GM12878 (cell line): Measurements from ENCODE around the gene PTPRN2. TPM values are rescaled to one million over a fixed set of nuclear protein-coding genes. Genes with fewer than 3 reads are reported as not detected.

Experiments used
- ATAC-seq: fragments of 200-7000 bp; cut with Tn5 transposase; 3 replicates; pipeline ENCODE4 v1.9.1; 2020; ENCODE audit warnings: mild to moderate bottlenecking, moderate library complexity
- BruUV-seq: library from RNA; stranded (reverse); fragments of 400-500 nt; replicated peaks from 2 replicates; lab custom pipeline; 2021; lab: Mats Ljungman, UMichigan
- CTCF ChIA-PET: fragments of 300-600 bp; sonication (Branson Sonifier 250); formaldehyde crosslinking; extraction: SDS; loops from one replicate; lab custom pipeline; 2021; ENCODE audit warnings: inconsistent platforms; lab: Yijun Ruan, JAX
- POLR2A ChIA-PET: fragments of 350-600 bp; formaldehyde crosslinking; extraction: SDS; loops from one replicate; lab custom pipeline; 2021; ENCODE audit warnings: inconsistent platforms; lab: Charles Lee
- RAD21 ChIA-PET: fragments of 300-600 bp; sonication (Branson Sonifier 250); formaldehyde crosslinking; loops from one replicate; lab custom pipeline; 2023; ENCODE audit warnings: antibody characterized with exemption; ENCODE audit not compliant: unreplicated experiment; lab: Charles Lee
- SMC1A ChIA-PET: fragments of 300-600 bp; sonication (Branson Sonifier 250); formaldehyde crosslinking; loops from one replicate; lab custom pipeline; 2023; ENCODE audit not compliant: unreplicated experiment, uncharacterized antibody; lab: Charles Lee
- DNase-seq: peaks from one replicate; pipeline ENCODE4 v3.0.0-alpha.2; 2011; ENCODE audit warnings: low read depth, low spot score
- FAIRE-seq: peaks from 3 replicates; lab custom pipeline; 2011; peaks lifted over from hg19 to GRCh38; lab: Jason Lieb, UNC
- H2AFZ ChIP-seq: 2 replicates; pipeline ENCODE4 v1.6.0; 2011; ENCODE audit warnings: low read depth, low read length, control low read depth; ENCODE audit not compliant: control insufficient read depth
- H3K27ac ChIP-seq: 2 replicates; pipeline ENCODE4 v1.5.1; 2011; ENCODE audit warnings: control low read depth; ENCODE audit not compliant: control insufficient read depth, insufficient read depth
- H3K27me3 ChIP-seq, 2 experiments: replicated peaks in 1 of 2; 2 replicates each; pipeline versions ENCODE4 v1.6.0 to v1.6.1; 2011; ENCODE audit warnings: low read length in 1 of 2; ENCODE audit not compliant: control insufficient read depth in 2 of 2, insufficient read depth in 2 of 2
- H3K36me3 ChIP-seq, 2 experiments: 2 replicates each; pipeline ENCODE4 v1.5.1; 2011; ENCODE audit warnings: low read length in 1 of 2; ENCODE audit not compliant: control insufficient read depth in 2 of 2, insufficient read depth in 2 of 2
- H3K4me1 ChIP-seq: 2 replicates; pipeline ENCODE4 v1.6.1; 2011; ENCODE audit warnings: mild to moderate bottlenecking, low read length, moderate library complexity, mixed read lengths; ENCODE audit not compliant: control insufficient read depth, insufficient read depth
- H3K4me2 ChIP-seq: 2 replicates; pipeline ENCODE4 v1.6.0; 2011; ENCODE audit warnings: control low read depth; ENCODE audit not compliant: control insufficient read depth, insufficient read depth
- H3K4me3 ChIP-seq: fragments of 200-600 bp; sonication (generic); 2 replicates; pipeline ENCODE4 v1.5.1; 2016
- H3K79me2 ChIP-seq: 2 replicates; pipeline ENCODE4 v1.6.0; 2011; ENCODE audit warnings: low read length; ENCODE audit not compliant: control insufficient read depth, insufficient read depth
- H3K9ac ChIP-seq: 2 replicates; pipeline ENCODE4 v1.8.0; 2011; ENCODE audit warnings: low read length, control low read depth, mixed read lengths; ENCODE audit not compliant: control insufficient read depth, insufficient read depth
- H3K9me3 ChIP-seq: replicated peaks from 3 replicates; pipeline ENCODE4 v1.5.1; 2011; ENCODE audit warnings: mild to moderate bottlenecking, low read length; ENCODE audit not compliant: control insufficient read depth, insufficient read depth
- H4K20me1 ChIP-seq: 2 replicates; pipeline ENCODE4 v1.6.0; 2011; ENCODE audit not compliant: control insufficient read depth, insufficient read depth
- CBX3 ChIP-seq: fragments of 200-600 bp; sonication (generic); IDR thresholded peaks from 2 replicates; pipeline ENCODE4 v1.6.1; 2016; ENCODE audit warnings: low read depth, borderline replicate concordance
- FOXK2 ChIP-seq: fragments of 450-650 bp; IDR thresholded peaks from 2 replicates; pipeline ENCODE4 v1.6.1; 2017; ENCODE audit warnings: mild to moderate bottlenecking, moderate library complexity
- GATAD2B ChIP-seq: fragments of 450-650 bp; conservative IDR thresholded peaks from 2 replicates; pipeline ENCODE4 v1.6.1; 2017; ENCODE audit warnings: low read depth, mild to moderate bottlenecking, moderate library complexity
- HDAC2 ChIP-seq: fragments of 200-600 bp; sonication (generic); IDR thresholded peaks from 2 replicates; pipeline ENCODE4 v1.6.1; 2017
- JUNB ChIP-seq: IDR thresholded peaks from 2 replicates; pipeline ENCODE4 v1.6.1; 2016; ENCODE audit warnings: antibody characterized with exemption, mild to moderate bottlenecking
- RAD51 ChIP-seq: fragments of 450-650 bp; IDR thresholded peaks from 2 replicates; pipeline ENCODE4 v1.6.1; 2016; ENCODE audit warnings: moderate library complexity, mild to moderate bottlenecking, inconsistent platforms
- RFX5 ChIP-seq: IDR thresholded peaks from 2 replicates; pipeline ENCODE4 v1.6.1; 2011; ENCODE audit warnings: low read depth, low read length, improper control_type of control experiment
- SREBF1 ChIP-seq: IDR thresholded peaks from 2 replicates; pipeline ENCODE4 v1.6.1; 2012; ENCODE audit warnings: mild to moderate bottlenecking, low read length
- SUZ12 ChIP-seq: fragments of 200-600 bp; sonication (generic); IDR thresholded peaks from one replicate; pipeline ENCODE4 v1.6.1; 2018; ENCODE audit warnings: antibody characterized with exemption, mild to moderate bottlenecking; ENCODE audit not compliant: unreplicated experiment
- YY1 ChIP-seq: IDR thresholded peaks from 2 replicates; pipeline ENCODE4 v1.6.1; 2011; ENCODE audit warnings: low read depth, mild to moderate bottlenecking, low read length
- WGBS: methylation state at CpG from one replicate; pipeline ENCODE4 v1.1.6; 2016; ENCODE audit warnings: low lambda C conversion rate; ENCODE audit not compliant: insufficient replicate concordance, insufficient coverage; ENCODE audit errors: missing lambda C conversion rate; 5-methylcytosine and 5-hydroxymethylcytosine counted together
- in situ Hi-C: fragments of 300-500 bp; cut with MboI; formaldehyde crosslinking; loops from 9 replicates; pipeline ENCODE4 v1.14.3; 2018; ENCODE audit warnings: mixed read lengths
- intact Hi-C: fragments of 100-400 bp; cut with micrococcal nuclease; formaldehyde crosslinking; loops from one replicate; pipeline ENCODE4 v1.14.2; 2022; ENCODE audit not compliant: unreplicated experiment
- polyA plus RNA-seq, 11 experiments: library from polyadenylated mRNA; depleted of rRNA in 4 of 11; unstranded in 6 of 11; stranded (reverse) in 5 of 11; fragments of >200 nt; fragmentation: Nextera tagmentation in 4 of 11; fragmentation: Illumina TruSeq in 1 of 11; extraction: Ambion mirVana in 4 of 11; extraction: Trizol in 1 of 11; gene quantifications; 1 replicate in 1 of 11; 2 replicates in 10 of 11; pipeline versions ENCODE4 v1.2.1 to v1.2.3, GENCODE V29; 2011 to 2016; ENCODE audit warnings: inconsistent platforms in 2 of 11, missing spikeins in 2 of 11, low read depth in 1 of 11
- total RNA-seq, 4 experiments: library from RNA; depleted of rRNA in 3 of 4; stranded (reverse); fragments of >200 nt in 3 of 4; fragmentation: Illumina TruSeq in 1 of 4; extraction: Trizol in 1 of 4; gene quantifications; 2 replicates each; pipeline versions ENCODE4 v1.2.1 to v1.2.3, GENCODE V29; 2013 to 2021
- TF ChIP-seq, protein P1 (sequence below): fragments of 150-350 bp; IDR thresholded peaks from 2 replicates; pipeline ENCODE4 v1.6.1; 2014; ENCODE audit warnings: mild to moderate bottlenecking, low read depth, low read length
- TF ChIP-seq, protein P2 (sequence below): IDR thresholded peaks from 2 replicates; pipeline ENCODE4 v1.6.1; 2011; ENCODE audit warnings: low read depth, mild to moderate bottlenecking, low read length, moderate library complexity, borderline replicate concordance; ENCODE audit errors: extremely low read depth

The PTPRN2 gene
- total and polyA plus RNA-seq, 10 of the 15 experiments (the other 5 are each of a cell fraction or from before 2014, with no cell fraction given), result 5.4 TPM; not detected in 9

DNA sequence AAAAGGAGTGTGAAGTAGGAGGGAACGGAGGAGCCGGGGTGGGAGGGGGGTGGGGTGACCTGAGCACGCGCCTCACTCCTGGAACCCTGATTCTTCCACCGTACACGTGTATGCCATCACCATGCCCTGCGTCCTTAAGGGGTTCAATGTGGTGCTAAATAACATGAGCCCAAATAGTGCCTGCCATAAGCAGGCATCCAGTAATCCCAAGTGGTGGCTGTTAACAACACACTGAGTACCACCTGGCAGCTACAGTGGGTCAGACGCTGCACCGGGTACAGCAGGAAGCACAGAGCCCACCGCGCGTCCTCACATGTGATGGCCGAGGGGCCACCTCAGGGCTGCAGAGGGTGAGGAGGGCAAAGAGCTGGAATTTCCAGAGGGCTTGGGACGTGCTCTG is 81.9 kb downstream of the PTPRN2 start:
- intact Hi-C loops, result no loop called here
- no peak overlapping the region for H3K27ac ChIP-seq
- BruUV-seq, result no TSS peak
- H3K36me3 ChIP-seq, result no peaks in the 10 kb centered on the region
- no peak overlapping the region for H3K9ac ChIP-seq
- no peaks in the 10 kb centered on the region for H3K4me1 ChIP-seq
- ChIA-PET CTCF (no interaction called here), POLR2A (no interaction called here), SMC1A (no interaction called here), RAD21 (no interaction called here)
- no peak overlapping the region for H2AFZ ChIP-seq
- TF ChIP-seq, protein P1, sequence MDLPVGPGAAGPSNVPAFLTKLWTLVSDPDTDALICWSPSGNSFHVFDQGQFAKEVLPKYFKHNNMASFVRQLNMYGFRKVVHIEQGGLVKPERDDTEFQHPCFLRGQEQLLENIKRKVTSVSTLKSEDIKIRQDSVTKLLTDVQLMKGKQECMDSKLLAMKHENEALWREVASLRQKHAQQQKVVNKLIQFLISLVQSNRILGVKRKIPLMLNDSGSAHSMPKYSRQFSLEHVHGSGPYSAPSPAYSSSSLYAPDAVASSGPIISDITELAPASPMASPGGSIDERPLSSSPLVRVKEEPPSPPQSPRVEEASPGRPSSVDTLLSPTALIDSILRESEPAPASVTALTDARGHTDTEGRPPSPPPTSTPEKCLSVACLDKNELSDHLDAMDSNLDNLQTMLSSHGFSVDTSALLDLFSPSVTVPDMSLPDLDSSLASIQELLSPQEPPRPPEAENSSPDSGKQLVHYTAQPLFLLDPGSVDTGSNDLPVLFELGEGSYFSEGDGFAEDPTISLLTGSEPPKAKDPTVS, result no peak
- TF ChIP-seq CBX3 (no peak), HDAC2 (no peak), SUZ12 (no peak), RFX5 (no peak), JUNB (no peak), SREBF1 (no peak), FOXK2 (no peak), YY1 (no peak), RAD51 (no peak), GATAD2B (no peak)
- TF ChIP-seq, protein P2, sequence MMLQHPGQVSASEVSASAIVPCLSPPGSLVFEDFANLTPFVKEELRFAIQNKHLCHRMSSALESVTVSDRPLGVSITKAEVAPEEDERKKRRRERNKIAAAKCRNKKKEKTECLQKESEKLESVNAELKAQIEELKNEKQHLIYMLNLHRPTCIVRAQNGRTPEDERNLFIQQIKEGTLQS, result no peak
- TF ChIP-seq, all 136 proteins: peak for 0
- H3K4me2 ChIP-seq, result no peak overlapping the region
- 75% methylated on average over 14 of the region's 14 CpGs for WGBS
- DNase-seq (no peak), ATAC-seq (no peak), FAIRE-seq (no peak)
- H3K79me2 ChIP-seq, result no peaks in the 10 kb centered on the region
- peaks cover 2% of the 10 kb centered on the region; the same call in 2 of the 3 replicates for H3K9me3 ChIP-seq
- H3K27me3 ChIP-seq, result no peaks in the 10 kb centered on the region
- in situ Hi-C loops, result no loop called here
- no peak overlapping the region for H3K4me3 ChIP-seq
- no peaks in the 10 kb centered on the region for H4K20me1 ChIP-seq
